Activated CD8-positive, alpha-beta T cell treated with anti-CD3 and anti-CD28 coated beads for 36 hours (primary cell): ENCODE data around the gene ZC3H15. TPM values are rescaled to one million over a fixed set of nuclear protein-coding genes. Genes with fewer than 3 reads are reported as not detected.

Experiments
- ATAC-seq: fragments of 200-7000 bp; cut with Tn5 transposase; one replicate; pipeline ENCODE4 v1.10.0; 2021; ENCODE audit warnings: mild to moderate bottlenecking, moderate library complexity
- CTCF ChIA-PET: fragments of 350-600 bp; sonication (Branson Sonifier 250); formaldehyde crosslinking; loops from one replicate; lab custom pipeline; 2021; ENCODE audit warnings: antibody characterized with exemption; lab: Charles Lee
- POLR2A ChIA-PET: fragments of 350-600 bp; sonication (Branson Sonifier 250); formaldehyde crosslinking; loops from one replicate; lab custom pipeline; 2021; ENCODE audit warnings: antibody characterized with exemption; lab: Charles Lee
- DNase-seq: peaks from one replicate; pipeline ENCODE4 v3.0.0-alpha.2; 2020
- H3K27ac Mint-ChIP-seq: one replicate; pipeline ENCODE4 v1.8.0; 2021; ENCODE audit warnings: mild to moderate bottlenecking, mixed read lengths
- H3K27me3 Mint-ChIP-seq: one replicate; pipeline ENCODE4 v1.8.0; 2021; ENCODE audit warnings: mixed read lengths
- H3K36me3 Mint-ChIP-seq: one replicate; pipeline ENCODE4 v1.8.0; 2021; ENCODE audit warnings: low read depth, mixed read lengths
- H3K4me1 Mint-ChIP-seq: one replicate; pipeline ENCODE4 v1.8.0; 2021; ENCODE audit warnings: low read depth, mixed read lengths
- H3K4me3 Mint-ChIP-seq: one replicate; pipeline ENCODE4 v1.8.0; 2021; ENCODE audit warnings: mild to moderate bottlenecking, moderate library complexity, mixed read lengths
- H3K9me3 Mint-ChIP-seq: one replicate; pipeline ENCODE4 v1.8.0; 2021; ENCODE audit warnings: mixed read lengths
- CTCF ChIP-seq: fragments of 200-600 bp; IDR thresholded peaks from one replicate; pipeline ENCODE4 v1.8.0; 2022; ENCODE audit warnings: antibody characterized with exemption, mild to moderate bottlenecking
- intact Hi-C: fragments of 100-400 bp; cut with micrococcal nuclease; formaldehyde crosslinking; loops from one replicate; pipeline ENCODE4 v1.10.0; 2022
- total RNA-seq, 2 experiments: library from RNA; stranded (reverse); gene quantifications; one replicate each; pipeline ENCODE4 v1.2.3, GENCODE V29; 2021

The ZC3H15 gene
- total RNA-seq, 2 experiments from 2014 or later: 101 to 106 TPM

DNA sequence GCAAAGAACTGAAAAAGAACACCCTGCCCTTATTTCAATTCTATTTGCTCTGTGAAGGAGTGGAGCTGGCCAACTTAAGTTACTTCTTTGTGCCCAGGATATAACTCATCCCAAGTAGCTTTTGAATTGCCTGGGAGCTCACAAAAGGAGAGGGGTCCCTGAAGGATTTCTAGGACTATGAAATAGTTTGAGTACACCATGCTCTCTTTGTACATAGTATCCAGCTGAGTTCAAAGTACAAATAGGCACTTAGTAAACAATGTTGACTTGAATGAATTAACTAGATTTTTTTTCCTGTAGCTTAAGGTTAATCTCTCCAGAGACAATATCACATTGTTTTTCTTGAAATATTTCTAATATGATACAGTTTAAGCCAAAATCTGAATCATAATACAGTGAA lies 47.7 kb downstream of the ZC3H15 start:
- no peak for TF ChIP-seq CTCF
- intact Hi-C loops: no loop called here
- Mint-ChIP-seq H3K9me3 (no peaks in the 10 kb centered on the region), H3K4me1 (no peaks in the 10 kb centered on the region), H3K36me3 (no peaks in the 10 kb centered on the region), H3K27me3 (peaks cover 3% of the 10 kb centered on the region), H3K4me3 (no peak overlapping the region), H3K27ac (no peak overlapping the region)
- CTCF ChIA-PET: no interaction called here
- DNase-seq: no peak
- ATAC-seq: no peak
- POLR2A ChIA-PET: interaction anchor here (0.6 kb wide), 1 partner anchor 43 kb away, joined by 3 read pairs; no protein-coding TSS in a partner anchor

GRCh38 chr2:186534406-186534805 lies 48.3 kb downstream of the ZC3H15 start:
- no peak for DNase-seq
- no peak overlapping the region for H3K4me3 Mint-ChIP-seq
- H3K27me3 Mint-ChIP-seq: peaks cover 3% of the 10 kb centered on the region
- ChIA-PET CTCF (no interaction called here), POLR2A (no interaction called here)
- H3K27ac Mint-ChIP-seq: no peak overlapping the region
- no peak for TF ChIP-seq CTCF
- intact Hi-C loops: no loop called here
- no peaks in the 10 kb centered on the region for H3K36me3 Mint-ChIP-seq
- H3K4me1 Mint-ChIP-seq: no peaks in the 10 kb centered on the region
- no peak for ATAC-seq
- no peaks in the 10 kb centered on the region for H3K9me3 Mint-ChIP-seq

GRCh38 chr2:186535861-186536260 lies 49.8 kb downstream of the ZC3H15 start:
- ChIA-PET POLR2A (no interaction called here), CTCF (no interaction called here)
- no peaks in the 10 kb centered on the region for H3K36me3 Mint-ChIP-seq
- no peak for ATAC-seq
- no peak overlapping the region for H3K4me3 Mint-ChIP-seq
- DNase-seq: no peak
- H3K27ac Mint-ChIP-seq: no peak overlapping the region
- no peaks in the 10 kb centered on the region for H3K4me1 Mint-ChIP-seq
- no peaks in the 10 kb centered on the region for H3K9me3 Mint-ChIP-seq
- TF ChIP-seq CTCF: no peak
- peaks cover 3% of the 10 kb centered on the region for H3K27me3 Mint-ChIP-seq
- intact Hi-C loops: no loop called here

DNA sequence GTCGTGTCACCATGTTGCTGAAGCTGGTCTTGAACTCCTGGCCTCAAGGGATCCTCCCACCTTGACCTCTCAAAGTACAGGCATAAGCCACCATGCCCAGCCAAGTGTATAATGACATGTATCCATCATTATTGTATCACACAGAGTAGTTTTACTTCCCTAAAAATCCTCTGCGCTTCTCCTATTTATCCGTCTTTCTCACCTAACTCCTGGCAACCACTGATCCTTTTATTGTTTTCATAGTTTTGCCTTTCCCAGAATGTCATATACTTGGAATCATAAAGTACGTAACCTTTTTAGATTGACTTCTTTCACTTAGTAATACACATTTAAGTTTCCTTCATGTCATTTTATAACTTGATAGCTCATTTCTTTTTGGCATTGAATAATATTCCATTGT lies 51.0 kb downstream of the ZC3H15 start:
- H3K27ac Mint-ChIP-seq: no peak overlapping the region
- ChIA-PET CTCF (no interaction called here), POLR2A (interaction anchor here (0.6 kb wide), 1 partner anchor 12 kb away, joined by 3 read pairs; no protein-coding TSS in a partner anchor)
- H3K4me1 Mint-ChIP-seq: no peaks in the 10 kb centered on the region
- peaks cover 5% of the 10 kb centered on the region for H3K27me3 Mint-ChIP-seq
- H3K4me3 Mint-ChIP-seq: no peak overlapping the region
- ATAC-seq: no peak
- no peak for DNase-seq
- H3K9me3 Mint-ChIP-seq: no peaks in the 10 kb centered on the region
- intact Hi-C loops: no loop called here
- no peak for TF ChIP-seq CTCF
- H3K36me3 Mint-ChIP-seq: no peaks in the 10 kb centered on the region

DNA sequence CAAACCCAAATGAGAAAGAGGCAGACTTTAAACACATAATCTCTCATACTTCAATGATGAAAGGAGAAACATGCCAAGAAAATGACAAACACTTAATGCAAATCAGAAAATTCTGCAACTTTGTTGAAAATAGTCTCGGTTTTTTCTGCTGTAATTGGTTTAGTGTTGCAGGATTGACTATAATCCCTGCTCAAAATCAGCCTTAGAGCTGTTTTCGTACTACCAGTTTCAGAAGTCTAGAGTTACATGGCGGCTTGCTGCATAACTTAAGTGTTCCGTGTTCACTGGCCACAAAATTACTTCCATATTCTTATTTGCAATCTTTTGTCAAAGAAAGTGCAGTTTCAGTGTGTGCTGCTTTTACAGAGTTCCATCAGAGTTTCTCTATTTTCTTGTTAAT lies 54.9 kb downstream of the ZC3H15 start:
- no peak for DNase-seq
- CTCF ChIA-PET: interaction anchor here (0.6 kb wide), 1 partner anchor 12 kb away, joined by 3 read pairs; no protein-coding TSS in a partner anchor
- no peak for TF ChIP-seq CTCF
- Mint-ChIP-seq H3K27ac (no peak overlapping the region), H3K4me1 (no peaks in the 10 kb centered on the region), H3K4me3 (no peak overlapping the region), H3K27me3 (peaks cover 8% of the 10 kb centered on the region), H3K36me3 (no peaks in the 10 kb centered on the region), H3K9me3 (no peaks in the 10 kb centered on the region)
- intact Hi-C loops: no loop called here
- no peak for ATAC-seq
- POLR2A ChIA-PET: no interaction called here
